HG02943 (cell line): ENCODE data around the gene F8.
A peak's percentile ranks its signal among the peaks of the same experiment; 100 is the strongest.
"Not testable (repeated sequence)": the region's sequence is repeated elsewhere in the genome, so short reads cannot be mapped to it uniquely, and the experiment has no call there.

Source experiments
- ATAC-seq: cut with Tn5 transposase; IDR thresholded peaks from one replicate; pipeline ENCODE4 v1.9.1; 2021; ENCODE audit warnings: mild to moderate bottlenecking, low read depth, moderate library complexity; ENCODE audit not compliant: unreplicated experiment

The F8 gene

DNA sequence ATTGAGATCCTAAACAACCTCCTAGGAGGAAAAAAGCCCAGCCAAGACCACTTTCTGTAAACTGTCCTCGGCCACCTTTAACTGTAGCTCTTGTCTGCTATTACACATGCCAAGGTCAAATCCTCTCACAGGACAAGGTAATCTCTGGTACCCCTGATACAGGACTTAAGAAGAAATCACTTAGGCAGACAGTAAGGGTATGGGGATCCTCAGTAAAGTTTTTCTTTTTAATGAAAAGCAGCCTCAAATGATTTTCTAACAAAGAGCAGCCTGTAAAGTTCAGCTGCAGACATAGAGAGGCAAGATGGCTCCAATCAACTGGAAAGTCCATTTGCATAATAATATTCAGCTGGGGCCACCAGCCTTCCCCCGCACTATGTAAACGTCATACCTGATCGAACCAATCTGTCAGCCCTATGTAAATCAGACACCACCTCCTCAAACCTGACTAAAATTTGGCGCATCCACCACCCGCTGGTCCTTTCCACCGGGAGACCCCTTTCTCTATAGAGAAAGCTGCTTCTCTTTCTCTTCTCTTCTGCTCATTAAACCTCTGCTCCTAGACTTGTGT lies 202.7 kb downstream of the F8 start:
- ATAC-seq, result peak; percentile 69

DNA sequence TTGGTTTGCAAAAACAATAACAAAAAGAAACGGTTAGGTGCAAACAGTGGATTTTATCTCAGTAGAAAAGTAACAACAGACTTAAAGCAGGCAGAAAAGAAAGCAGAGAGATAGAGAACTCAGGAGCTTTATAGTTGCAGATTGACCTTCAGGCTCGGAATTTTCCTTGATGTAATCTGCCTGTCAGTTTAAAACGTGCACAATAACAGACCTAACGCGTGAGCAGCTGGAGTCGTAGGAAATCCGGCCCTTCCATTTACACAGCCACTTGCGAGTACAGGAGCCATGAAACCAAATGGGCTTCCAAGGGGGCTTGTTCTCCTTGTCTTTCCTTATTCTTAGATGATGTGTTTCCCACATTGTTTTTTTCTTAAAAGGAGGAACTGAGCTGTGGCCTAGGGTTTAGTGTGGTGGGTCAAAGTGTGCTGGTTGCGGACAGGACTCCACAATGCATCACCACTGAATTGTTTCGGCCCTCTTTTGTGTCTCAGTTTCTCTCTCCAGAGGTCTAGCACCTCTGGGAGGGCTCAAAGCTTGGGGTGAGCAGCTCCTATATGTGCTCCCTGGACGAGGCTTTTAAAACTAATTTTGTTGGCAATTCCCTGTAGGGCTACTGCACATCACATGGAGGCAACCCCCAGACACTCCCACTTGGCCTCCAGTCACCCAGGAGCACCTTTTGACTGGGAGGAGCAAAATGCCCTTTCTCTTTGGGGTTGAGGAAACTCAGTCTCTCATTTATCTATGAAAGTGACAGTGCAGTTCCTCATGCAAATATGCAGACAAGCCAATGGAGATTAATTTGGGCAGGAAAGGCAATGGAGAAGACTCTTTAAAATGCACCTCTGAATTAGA lies 203.4 kb downstream of the F8 start:
- peak; percentile 36 for ATAC-seq

DNA sequence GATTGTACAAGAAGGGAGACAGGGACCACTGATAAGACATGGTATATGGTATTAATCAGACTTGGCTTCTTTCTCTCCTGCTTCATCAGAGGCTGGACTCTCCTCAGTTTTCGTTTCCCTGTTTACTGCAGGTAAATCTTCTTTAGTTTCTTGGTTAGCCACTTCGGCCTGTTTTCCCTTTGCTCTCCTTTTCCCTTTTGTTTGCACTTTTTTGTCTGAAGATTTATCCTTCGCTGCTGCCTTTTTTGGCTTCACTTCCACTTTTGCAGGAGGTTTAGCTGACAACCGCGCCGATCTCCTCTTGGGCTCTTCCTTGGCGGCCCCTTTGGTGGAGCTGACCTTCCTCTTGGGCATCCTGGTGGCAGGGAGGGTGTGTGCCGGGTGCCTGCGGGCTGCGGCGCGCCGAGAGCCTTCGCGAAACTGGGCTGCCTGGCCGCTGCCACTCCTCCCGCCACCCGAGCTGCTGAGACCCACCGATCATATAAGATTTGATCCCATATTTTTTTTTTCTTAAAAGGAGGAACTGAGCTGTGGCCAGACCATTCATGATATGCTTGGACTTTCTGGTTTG lies 205.4 kb downstream of the F8 start:
- ATAC-seq, result not testable (repeated sequence)

DNA sequence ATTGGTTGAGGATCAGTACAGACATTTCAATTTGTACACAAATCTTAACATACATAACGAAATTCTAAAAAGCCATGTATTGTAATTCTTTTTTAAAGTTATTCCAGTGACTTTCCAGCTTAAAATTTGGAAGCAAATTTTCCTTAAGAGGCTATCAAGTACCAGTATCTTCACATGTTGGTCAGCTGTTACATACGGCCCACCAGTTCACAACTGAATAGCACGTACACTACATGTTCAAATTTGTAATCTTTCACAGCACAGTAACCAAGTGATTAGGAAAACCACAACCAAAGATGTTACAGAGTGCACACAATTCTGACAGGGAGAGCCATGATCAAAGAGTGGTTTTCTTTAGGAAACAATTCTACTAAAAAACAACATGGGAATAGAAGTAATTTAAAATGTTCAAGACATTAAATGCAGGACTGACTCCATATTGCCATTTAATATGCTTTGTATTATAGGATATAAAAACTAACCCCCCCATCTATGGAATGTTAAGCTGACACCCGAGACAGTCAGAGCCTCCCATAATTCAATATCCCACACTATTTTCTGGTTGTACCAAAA lies 206.1 kb downstream of the F8 start:
- ATAC-seq, result not testable (repeated sequence)

DNA sequence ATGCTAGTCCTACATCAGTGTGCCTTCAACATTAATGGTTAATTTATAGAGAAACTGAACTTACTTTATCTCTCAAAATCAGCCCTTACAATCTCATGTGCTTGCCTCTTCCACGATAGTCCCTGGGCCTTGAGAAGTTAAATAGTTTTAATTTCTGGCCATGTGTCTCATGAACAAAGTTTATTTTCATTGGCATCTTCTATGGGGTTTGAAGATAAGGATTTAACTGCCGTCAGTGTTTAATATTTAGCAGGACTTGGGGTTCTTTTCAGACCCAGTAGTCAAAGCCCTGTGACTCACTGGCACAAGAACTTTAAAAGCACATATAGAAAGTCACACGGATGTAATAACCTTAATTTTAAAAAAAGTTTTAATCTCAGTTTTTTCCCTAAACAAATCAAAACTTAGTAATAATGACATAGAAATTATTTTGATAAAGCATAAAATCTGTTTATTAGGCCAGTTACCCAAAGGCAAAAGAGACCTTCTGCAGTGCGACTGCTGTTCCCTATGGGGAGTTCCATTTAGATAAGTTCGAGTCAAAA lies 207.2 kb downstream of the F8 start:
- ATAC-seq, result no peak

DNA sequence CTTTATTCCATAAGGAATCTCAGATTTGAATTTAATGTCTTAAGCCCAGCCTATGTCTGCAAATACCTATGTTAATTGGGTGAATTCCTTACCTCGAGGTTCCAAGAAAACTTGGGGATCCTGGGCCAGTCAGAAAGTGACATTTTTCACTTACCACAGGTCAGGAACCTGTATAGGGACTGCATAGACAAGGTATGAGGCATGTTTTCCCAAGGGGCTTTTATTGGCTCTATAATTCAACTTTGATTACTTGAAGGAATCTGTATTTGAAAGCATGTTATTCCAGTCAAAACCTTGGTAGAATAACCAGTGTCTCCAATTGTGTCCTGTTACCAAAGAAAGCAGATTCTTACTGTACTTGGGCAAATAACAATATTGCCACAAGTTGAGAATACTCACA lies 208.7 kb downstream of the F8 start:
- ATAC-seq, result no peak

DNA sequence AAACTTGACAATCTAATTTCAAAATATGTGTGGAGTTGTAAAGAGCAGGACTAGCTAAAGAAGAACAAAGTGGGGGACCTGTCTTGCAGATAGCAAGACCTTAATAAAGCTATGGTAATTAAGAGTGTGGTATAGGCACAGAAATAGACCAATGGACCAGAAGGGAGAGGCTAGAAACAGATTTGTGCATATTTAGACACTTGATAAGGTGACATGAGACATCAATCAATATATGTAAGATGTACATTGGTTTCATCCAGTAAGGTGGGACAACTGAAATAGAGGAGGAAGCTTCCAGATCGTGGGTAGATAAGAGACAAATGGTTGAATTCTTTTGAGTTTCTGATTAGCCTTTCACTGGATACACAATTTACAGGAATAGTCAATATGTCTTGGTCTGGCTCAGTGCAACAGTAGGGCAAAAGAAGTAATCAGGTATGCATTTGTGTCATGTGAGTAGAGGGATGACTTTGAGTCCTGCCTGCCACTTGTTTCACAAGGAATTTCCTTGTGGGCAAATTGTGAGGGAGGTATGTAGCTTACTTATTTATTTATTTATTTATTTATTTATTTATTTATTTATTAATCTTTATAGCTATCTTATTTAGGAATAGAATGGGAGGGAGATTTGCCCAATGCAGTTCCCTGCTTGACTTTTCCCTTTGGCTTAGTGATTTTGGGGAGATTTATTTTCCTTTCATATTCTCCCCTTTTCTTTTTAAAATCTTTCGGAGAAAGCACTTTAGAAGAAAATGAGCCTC lies 210.0 kb downstream of the F8 start:
- ATAC-seq, result no peak

DNA sequence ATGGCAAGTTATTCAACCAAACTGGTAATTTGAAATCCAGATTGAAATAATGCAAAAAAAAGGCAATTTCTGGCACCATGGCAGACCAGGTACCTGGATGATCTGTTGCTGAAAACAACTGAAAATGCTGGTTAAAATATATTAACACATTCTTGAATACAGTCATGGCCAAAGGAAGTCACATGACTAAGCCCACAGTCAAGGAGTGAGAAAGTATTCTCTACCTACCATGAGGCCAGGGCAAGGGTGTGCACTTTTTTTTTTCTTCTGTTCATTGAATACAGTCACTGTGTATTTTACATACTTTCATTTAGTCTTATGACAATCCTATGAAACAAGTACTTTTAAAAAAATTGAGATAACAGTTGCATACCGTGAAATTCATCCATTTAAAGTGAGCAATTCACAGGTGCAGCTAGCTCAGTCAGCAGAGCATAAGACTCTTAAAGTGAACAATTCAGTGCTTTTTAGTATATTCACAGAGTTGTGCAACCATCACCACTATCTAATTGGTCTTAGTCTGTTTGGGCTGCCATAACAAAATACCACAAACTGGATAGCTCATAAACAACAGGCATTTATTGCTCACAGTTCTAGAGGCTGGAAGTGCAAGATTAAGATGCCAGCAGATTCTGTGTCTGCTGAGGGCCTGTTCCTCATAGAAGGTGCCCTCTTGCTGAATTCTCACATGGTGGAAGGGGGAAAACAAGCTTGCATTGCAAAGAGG lies 212.4 kb downstream of the F8 start:
- ATAC-seq, result no peak

DNA sequence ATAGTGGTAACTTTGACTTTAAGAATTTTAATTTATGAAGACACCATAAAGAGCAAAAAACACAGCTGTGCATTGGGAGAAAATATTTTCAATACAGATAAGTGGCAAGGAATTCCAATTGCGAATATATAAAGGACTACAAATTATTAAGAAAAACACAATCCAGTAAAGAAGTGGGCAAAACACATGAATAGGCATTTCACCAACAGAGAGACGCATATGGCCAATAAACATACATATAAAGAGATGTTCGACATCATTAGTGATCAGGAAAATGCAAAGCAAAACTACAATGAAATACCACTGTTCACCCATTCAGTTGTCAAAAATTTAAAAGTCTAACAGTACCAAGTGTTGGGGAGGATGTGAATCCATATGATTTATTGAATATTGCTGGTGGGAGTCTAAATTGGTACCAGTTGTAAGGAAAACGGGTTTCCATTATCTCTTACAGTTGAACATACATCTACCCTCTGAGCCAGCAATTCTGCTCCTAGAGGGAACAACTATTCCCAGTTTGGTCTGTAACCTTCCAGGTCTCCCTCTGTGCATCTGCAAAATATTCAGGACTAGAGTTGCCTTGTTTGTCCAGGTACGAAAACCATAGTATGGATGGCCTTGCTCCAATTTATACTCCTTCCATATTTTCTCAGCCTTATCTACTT lies 215.6 kb downstream of the F8 start:
- ATAC-seq, result no peak

DNA sequence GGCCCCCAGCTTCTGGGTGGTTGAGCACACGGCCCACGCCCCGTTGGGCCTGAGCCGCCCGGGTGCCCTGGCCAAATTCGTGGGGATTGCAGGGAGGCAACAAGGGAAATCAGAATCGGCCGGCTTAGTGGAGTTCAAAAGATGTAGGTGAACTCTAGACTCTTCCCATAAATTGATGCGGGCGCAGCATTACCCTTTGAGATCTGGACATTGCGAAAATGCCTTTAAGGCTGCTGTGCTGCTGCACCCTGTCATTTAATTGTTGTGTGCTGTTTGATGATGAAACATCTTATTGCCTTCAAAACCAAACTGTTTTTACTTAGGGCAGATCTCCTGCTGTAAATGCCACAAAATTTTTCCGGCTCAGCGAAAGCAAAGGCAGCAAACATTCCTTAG lies 216.8 kb downstream of the F8 start:
- ATAC-seq, result no peak

DNA sequence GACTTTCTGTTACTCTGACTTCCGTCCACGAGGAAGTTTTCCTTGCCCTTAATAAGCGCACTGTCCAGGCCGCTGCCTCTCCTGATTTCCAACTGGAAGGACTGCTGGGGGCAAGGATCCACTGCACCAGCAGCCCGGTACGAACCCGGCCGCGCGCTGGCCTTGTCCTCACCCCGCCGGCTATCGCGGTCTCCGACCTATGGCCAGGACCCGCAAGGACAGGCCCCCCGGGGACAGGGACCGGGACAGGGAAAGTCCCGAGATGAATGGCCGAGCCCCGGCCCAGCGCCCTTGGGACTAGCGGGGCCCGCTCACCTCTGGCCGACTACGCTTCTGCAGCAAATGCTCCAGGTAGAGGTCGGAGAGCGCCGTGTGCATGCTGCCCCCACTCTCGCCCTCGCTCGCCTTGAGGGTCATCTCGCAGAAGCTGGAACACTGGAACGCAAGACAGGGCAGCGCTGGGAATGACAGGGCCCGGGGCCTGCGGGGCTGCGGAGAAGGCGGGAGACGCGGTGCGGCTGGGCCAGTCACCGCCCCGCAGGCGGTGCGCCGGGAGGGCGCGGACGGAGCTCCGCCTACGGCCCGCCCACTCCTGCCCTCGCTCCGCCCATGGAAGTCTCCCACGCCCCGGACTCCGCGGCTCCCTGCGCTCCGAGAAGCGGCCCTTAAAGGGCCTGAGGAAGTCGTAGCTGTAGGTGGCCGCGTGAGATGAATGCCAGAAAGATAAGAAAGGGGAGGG lies 217.4 kb downstream of the F8 start, which contains the start of gene MPP1:
Gene MPP1, minus strand, starts transcription at position 529 of the 739 bp plus-strand sequence. Its CDS starts 112 bp downstream, at position 417.
- peak; percentile 69 for ATAC-seq

DNA sequence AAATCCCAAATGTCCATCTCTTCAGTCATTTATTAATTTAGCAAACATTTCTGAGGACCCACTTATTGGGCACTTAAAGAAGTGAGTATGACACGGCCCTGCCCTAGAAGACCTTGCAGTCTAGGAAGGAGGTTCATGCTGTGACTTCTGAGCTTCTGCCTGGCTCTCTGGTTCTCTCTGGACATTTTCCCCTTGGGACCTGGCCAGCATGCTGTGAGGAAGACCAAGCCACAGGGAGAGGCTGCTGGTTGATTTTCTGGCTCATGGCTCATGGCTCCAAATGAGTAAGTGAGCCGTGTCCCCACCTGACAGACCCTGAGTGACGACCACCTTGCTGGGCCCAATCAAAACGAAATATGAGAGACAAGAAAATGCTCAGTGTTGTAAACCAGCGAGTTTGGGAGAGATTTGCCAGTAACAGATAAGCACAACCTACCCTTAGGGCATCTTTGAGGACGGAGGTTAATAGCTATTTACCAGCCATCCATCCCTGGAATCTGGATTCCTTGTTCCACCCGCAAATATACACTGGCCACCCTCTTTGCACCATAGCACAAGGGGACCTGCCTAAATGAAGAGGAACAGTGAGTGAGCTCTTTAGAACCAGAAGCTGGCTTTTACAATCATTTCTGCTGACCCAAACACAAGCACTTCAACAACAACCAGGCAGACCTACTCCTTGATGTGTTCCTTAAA lies 218.1 kb downstream of the F8 start:
- peak; percentile 9 for ATAC-seq

DNA sequence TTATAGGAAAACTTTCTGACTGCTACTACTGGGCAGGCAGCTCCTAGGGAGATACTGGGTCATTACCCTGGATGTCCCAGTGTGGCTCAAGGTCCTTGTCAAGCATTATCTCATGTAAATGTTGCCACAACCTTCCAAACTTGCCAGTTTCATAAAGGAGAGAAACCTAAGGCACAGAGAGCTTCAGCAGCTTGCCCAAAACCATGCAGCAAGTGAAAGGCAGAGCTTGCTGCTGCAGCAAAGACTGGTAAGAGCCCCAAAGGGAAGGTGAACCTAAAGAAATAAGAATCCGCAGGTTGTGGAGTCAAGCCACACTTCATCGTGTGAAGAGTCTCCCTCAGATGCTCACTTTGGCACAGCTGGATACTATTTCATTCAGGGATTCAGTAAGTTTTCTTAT lies 219.6 kb downstream of the F8 start:
- no peak for ATAC-seq

DNA sequence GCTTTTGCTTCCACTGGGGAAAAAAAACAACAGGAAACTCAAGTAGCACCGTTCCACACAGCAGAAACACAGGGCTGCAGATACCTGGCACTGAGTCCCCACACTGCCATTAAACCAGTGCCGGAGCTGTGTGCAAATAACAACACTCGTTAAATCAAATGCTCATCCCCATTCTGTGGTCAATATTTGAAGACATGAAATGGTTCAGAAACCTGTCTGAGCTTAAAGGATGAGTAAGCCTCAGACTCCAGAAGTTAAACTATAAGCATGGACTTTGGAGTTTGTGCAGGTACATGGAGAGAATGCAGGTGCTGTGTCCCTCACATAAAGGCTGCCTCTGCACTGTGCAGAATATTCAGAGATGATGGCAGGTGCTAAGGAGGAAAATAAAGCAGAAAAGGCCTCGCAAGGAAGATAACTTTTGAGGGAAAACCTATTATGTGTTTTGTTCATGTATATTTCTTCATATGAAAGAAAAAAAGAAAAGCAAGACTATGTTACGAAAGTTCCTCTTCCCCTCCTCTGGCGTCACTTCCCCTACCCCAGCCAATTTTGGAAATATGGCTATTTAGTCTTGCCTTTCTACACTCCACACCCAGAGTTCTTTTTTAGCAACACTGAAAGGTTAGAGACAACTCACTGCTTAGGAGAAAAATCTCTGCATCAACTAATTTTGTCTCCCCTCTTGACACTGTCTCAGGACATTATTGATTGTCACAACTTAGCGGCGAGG lies 221.9 kb downstream of the F8 start:
- ATAC-seq, result no peak

DNA sequence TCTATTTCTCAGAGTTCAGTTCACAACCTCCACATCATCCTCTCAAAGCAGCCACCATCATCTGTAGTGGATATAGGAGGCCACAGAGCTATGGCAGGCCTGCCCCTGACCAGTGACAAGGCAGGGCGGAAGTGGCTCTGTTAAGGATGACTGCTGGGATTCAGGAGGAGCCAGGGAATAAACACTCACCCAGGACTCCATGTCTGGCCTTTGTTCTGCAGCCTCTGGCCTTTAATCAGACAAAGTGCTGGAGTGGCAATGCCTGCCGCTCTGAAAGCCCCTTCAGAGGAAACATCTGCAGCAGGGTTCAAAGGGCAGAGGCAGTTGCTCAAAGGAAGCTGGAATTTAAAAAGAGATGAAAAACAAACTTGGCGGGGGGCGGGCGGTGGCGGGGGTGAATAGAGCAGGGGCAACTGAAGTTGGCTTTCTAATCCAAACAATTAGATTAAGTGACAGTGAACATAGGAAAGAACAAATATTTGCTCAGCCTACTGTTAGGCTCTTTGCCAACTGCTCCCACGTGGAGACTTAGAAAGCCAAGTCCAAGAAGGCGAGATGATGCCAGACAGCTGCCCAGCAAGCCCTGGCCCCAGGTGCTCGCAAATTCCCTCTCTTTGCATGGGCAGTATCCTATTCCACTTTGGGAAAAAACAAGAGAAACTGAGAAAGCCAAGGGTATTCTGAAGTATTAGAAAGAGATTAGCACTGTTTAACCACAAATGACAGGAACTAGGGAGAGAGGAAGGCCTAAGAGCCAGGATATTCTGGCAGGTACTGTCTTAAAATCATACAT lies 222.8 kb downstream of the F8 start:
- no peak for ATAC-seq

DNA sequence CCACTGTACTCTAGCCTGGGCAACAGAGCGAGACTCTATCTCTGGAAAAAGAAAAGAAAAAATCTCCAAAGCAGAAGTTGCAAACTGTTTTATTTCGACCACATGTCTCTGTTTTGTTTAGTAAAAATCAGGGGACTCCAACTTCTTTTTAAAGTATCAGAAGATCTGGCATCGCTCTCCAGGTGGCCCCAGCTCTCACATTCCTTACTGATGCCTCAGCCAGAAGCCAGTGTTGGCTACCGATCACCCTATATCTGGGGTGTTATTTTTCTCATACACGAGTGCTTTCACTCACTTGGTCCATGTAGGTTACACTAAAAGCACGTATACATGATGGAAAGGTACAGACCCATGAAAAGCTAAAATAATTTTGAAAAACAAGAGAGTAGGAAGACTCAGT lies 225.5 kb downstream of the F8 start:
- no peak for ATAC-seq

DNA sequence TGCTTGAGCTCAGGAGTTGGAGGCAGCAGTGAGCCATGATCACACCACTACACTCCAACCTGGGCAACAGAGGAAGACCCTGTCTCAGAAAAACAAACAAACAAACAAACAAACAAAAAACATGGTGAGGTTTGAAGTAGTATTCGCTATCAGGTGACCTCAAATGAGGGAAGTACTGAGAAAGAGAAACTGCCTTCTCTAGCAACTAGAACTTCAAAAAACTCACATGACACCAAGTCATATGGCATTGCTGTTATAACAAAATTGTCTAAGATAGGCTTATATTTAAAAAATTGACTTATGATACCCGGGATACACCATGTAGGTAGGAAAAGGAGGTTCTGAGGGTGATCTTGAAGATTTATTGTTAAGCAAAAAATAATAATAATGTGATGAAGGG lies 227.5 kb downstream of the F8 start:
- no peak for ATAC-seq
